NCI-H2196 (cell line): ENCODE measurements around the gene CDHR1.
A peak's percentile ranks its signal among the peaks of the same experiment; 100 is the strongest.
"Not testable (repeated sequence)": the region's sequence is repeated elsewhere in the genome, so short reads cannot be mapped to it uniquely, and the experiment has no call there.

Experiments
- DNase-seq: peaks from one replicate; lab custom pipeline; 2025; ENCODE audit not compliant: unreplicated experiment; lab: John Stamatoyannopoulos, UW

Gene CDHR1

GRCh38 chr10:84173501-84173929, 20.8 kb upstream of the CDHR1 start, which contains the start of gene GPR15LG:
Gene GPR15LG, plus strand, starts transcription at chr10:84173801. Its CDS starts 51 bp downstream, at chr10:84173852.
- no peak for DNase-seq

GRCh38 chr10:84175436-84175835, 18.9 kb upstream of the CDHR1 start:
- DNase-seq = no peak

DNA sequence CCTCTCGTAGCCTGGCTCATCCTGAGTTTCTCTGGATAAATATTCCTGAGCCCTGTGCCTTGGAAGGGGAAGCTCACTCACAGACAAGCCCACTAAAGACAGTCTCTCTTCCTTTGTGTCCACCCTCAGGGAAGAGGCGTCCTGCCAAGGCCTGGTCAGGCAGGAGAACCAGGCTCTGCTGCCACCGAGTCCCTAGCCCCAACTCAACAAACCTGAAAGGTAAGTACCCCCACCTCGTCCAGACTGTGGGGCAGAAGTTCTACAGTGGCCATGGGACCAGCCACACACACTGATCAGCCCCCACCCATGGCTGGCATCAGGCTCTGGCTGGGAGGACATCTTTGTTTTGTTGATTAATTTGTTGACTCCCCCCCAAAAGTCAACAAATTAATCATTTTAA, 18.0 kb upstream of the CDHR1 start:
- DNase-seq = no peak

DNA sequence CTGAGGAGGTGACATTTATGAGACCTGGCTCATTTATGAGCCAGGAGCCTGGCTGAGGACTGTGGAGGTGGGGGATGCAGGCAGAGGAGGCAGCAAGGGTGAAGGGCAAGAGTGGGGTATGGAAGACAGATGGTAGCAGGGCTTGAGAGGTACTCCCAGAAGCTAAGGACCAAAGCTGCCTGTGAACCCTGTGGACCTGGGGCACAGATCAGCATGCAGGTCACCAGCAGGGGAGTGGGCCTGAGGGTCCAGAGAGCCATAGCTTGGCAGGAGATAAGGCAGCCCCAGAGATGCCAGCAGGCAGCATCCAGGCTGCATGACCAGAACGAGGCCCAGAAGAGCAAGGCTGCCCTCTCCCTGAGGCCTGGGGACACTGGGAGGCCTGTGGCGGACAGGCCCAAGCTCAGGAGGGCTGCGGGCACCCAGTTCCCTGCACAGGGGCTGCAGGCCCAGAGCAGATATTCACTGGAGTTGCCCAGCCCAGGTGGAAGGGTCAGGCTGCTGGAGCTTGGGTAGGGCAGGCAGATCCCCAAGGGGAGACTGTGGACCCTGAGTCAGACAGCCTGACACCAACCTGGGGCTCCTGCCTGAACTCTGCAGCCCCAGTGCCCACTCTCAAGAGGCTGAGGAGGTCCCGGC, 17.4 kb upstream of the CDHR1 start:
- DNase-seq = no peak

GRCh38 chr10:84177541-84178141, 16.7 kb upstream of the CDHR1 start:
- no peak for DNase-seq

DNA sequence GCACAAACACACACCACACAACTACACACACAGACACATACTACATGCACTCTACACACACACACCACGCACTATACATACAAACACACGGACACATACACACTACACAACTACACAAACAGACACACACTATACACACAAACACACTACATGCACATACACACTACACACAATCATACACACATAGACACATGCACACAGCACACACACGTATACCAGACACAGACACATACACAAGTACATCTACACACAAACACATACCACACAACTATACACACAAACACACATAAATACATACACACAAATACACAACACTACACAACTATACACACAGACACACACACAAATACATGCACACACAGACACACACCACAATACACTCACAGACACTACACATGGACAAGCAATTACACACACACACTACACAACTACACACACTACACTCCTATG, 16.2 kb upstream of the CDHR1 start:
- DNase-seq = no peak

DNA sequence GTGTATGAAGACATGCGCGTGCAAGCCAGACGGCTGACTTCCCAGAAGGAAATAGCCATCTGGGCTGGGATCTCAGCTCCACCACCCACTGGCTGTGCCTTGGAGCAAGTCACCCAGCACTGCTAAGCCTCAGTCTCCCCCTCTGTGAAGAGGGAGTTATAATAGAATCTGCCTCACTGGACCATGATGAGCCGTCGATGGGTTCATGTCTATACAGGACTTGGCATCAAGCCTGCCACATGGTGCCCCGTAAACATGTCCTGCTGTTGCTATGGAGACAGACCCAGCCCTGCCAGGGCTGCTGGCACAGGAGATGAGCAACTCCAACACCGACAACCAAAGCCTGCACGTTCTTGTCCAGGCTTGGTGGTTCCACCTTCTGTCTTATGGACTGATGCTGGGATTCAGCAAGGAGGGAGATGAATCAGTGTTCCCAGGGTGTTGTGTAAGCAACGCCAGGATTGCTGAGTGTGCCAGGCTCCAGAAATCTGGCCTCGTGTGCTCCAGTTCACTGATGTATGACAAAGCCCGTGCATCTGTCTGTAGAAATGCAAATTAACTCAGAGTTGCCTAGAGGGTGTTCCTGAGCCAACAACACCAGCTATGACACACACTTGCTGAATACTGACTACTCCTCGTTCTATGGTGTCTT, 15.2 kb upstream of the CDHR1 start:
- DNase-seq = peak; percentile 67

GRCh38 chr10:84180386-84180785, 14.0 kb upstream of the CDHR1 start:
- not testable (repeated sequence) for DNase-seq

- DNase-seq = no peak
These were observed 12.7 kb upstream of the CDHR1 start for GRCh38 chr10:84181631-84182030.

DNA sequence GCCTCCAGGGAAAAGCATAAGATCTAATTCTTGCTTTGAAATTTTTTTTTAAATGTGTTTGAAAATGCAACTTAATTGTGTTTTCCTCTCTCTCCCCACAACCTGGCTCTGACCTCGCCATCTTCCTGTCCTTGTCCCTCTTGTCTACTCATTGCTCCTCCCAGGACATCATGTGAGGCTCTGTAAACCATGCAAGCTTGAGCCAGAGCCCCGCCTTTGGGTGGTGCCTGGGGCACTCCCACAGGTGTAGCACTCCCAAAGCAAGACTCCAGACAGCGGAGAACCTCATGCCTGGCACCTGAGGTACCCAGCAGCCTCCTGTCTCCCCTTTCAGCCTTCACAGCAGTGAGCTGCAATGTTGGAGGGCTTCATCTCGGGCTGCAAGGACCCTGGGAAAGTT, 9.8 kb upstream of the CDHR1 start:
- peak; percentile 5 for DNase-seq

- DNase-seq = peak; percentile 7
These were observed 8.7 kb upstream of the CDHR1 start for GRCh38 chr10:84185526-84186175.

DNA sequence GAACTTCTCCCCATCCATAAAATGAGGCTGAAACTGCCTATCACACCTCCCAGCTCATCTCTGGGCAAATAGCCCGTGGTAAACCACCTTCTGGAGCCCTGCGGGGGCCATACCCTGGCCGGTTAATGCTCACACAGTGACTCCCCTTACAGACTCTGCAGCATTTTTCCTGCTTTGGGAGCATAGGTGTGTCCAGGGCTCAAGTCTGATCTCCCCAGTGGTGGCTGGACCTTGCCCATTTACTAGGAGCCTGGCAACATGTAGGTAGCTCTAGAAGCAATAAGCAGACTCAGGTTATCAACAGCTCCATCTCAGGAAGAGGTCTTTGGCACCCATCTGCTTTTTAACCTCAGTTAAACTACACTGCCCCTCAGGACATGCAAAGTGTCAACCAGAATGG, 5.5 kb upstream of the CDHR1 start:
- DNase-seq = no peak

- DNase-seq = no peak
These were observed 3.7 kb upstream of the CDHR1 start for GRCh38 chr10:84190621-84191020.

DNA sequence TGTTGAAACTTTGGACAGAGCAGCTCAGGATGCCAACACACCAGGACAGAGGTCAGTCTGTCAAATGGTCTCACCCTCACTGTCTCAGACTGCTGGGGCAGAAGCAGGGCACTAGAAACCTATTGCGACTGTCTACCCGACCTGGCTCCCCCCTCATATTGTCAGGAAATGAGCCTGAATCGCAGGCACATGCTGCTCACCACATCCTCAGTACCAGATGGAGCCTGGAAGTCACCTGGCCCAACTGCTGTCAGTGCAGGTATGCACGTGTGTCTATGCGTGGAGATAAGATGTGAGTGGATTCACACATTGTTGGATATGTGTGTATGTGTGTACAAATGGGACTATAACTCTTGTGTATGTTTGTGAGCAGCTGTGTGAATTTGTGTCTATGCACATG, 3.2 kb upstream of the CDHR1 start:
- DNase-seq = no peak

DNA sequence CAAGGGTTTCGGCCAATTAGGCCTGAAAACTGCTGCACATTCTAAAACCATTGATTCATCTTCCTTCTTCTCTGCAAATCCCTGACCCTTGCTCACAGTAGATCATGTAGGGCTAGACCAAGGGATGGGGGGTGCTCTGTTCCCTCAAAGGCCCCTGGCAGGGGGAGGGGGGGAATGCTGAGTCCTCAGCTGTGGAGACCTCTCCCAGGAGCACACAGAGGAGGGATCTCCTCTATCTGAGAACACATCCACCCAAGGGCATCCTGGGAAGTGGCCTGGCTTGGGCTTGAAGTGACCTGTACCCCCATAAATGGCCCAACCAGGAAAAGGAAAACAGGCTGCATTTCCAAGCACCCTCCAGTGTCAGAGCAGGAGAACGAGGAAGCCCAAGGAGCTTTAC, 1.0 kb upstream of the CDHR1 start:
- no peak for DNase-seq

DNA sequence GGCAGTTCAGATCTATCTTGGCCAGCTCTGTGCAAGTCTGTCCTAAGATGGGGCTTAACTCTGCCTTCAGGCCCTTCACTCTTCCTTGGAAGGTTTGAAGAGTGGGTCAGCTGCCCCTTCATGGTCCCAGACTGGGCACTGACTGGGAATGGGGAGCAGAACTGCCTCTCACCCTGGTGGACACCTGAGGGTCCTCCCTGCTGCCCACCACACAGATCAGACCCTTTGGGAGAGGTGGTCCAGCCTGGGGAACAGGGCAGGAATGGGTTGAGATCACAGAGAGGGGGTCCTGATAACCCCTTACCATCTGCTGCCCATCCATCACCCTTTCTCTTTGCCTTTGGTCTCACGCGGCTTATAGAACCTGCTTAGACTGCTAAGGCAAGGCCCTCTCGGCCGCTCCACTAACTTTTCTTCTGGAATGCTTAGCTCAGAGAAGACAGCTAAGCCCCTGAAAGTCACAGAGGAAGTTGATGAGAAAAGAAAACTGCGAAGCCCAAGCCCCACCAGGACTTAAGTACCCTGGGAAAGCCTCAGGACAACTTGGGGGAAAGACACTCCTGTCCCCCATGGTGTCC, 402 bp upstream of the CDHR1 start:
- DNase-seq = no peak

DNA sequence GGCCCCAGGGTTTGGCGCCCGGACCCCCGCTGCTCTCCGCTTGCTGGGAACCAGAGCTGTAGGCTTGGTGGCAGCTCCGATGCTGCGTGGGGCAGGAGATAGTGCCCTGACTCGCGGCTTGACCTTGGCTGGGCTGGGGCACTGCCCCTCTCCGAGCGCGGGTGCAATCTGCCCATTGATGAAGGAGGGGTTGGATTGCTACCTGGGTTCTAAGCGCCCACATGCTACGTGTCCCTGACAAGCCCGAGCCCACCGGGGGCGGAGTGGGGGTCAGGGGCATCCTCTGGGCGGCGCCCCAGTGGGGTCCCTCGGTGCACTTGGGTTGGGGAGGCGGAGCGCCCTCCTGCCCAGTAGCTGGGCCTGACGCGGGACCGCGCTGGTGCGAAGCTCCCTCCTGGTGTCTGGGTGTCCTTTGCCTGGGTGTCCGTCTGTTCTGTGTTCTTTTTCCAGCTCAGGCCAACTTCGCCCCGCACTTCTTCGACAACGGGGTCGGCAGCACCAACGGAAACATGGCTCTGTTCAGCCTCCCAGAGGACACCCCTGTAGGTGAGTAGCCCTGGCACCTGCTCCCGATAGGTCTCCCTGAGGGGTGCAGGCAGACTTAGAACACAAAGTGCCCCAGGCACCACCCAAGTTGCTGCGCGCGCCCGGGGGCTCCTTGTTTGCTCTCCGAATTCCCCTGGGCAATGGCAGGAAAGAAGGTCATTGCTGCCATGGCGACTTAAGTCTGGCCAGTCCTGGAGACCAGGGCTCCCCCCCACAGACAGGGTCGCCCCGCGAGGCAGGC, 900 bp downstream of the CDHR1 start:
- no peak for DNase-seq

- DNase-seq = peak; percentile 69
These were observed 1.7 kb downstream of the CDHR1 start for GRCh38 chr10:84196083-84196482.

GRCh38 chr10:84196941-84197340, 2.6 kb downstream of the CDHR1 start:
- peak; percentile 1 for DNase-seq

GRCh38 chr10:84197643-84198042, 3.3 kb downstream of the CDHR1 start:
- no peak for DNase-seq
